Erythroblast (primary cell): ENCODE results near the gene C3orf70.

ENCODE experiments used
- GATA1 ChIP-seq: IDR thresholded peaks from 2 replicates; pipeline ENCODE4 v1.6.1; 2011; ENCODE audit warnings: low read depth, mild to moderate bottlenecking, control low read depth, low read length, moderate library complexity
- POLR2A ChIP-seq: IDR thresholded peaks from 2 replicates; pipeline ENCODE4 v1.6.1; 2011; ENCODE audit warnings: mild to moderate bottlenecking, low read length

DNA sequence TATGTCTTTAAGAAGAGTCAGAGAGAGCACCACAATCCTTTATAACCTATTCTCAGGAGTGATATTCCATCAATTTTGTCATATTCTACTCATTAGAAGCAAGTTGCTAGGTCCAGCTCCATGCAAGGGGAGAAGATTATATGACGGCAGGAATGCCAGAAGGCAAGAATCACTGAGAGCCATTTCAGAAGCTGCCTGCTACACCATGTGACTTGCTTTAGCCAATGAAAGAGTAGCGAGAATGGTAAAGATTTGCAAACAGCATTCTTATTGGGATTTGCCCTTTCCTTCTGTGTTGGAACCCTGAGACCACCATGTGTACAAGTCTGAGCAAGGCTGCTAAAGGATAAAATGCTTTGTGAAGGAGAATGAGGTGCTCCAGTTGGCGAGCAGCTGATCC is 4.5 kb upstream of the C3orf70 start:
- no peak for TF ChIP-seq POLR2A
- TF ChIP-seq GATA1, result no peak
